HG03135 (cell line): ENCODE results near the gene MYH11.
"Not testable (repeated sequence)": the region's sequence is repeated elsewhere in the genome, so short reads cannot be mapped to it uniquely, and the experiment has no call there.

ENCODE experiments used
- ATAC-seq: cut with Tn5 transposase; IDR thresholded peaks from one replicate; pipeline ENCODE4 v1.9.1; 2021; ENCODE audit warnings: mild to moderate bottlenecking, moderate library complexity; ENCODE audit not compliant: unreplicated experiment

Gene MYH11

DNA sequence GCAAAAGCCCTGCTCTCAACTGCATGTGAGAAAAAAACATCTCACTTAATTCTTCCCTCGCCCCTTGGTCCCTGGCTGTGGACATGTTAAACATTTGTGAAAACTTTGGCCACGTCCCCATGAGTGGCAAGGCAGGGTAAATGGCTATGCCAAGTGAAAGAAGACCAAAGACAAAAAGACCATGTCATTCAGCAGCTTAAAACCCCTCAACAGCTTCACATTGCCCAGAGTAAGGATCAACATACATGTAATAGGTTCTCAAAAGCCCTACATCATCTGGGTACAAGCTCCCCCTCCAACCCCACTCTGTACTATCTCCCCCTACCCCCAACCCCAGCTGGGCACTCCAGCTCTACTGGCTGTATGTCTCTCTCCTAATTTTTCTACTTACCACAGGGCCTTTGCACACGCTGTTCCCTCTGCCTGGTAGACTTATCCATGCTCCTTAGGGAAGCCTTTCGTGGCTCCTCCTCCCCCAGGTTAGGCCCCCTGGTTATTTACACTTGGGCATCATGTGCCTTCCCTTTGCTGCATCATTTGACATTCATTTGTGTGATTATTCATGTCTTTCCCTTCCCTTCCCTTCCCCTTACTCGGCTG, 131.1 kb downstream of the MYH11 start:
- ATAC-seq, result no peak

DNA sequence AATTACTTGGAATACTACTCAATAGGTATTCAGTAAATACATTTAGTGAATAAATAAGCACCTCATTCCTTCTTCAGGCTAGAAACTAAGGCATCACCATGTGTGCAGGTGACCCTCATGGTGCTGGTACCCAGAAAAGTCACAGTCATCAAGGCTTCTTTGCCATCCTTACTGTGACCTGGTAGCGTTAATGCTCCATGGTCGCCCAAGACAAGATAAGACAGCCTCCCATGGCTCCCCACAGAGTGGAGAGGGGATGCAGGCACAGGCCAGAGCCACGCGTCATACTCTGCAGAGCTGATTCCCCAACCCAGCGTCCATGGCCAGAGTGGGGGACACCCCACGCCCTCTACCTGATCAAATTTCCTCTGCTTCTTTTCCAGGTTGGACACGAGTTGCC, 133.0 kb downstream of the MYH11 start:
- ATAC-seq, result no peak

DNA sequence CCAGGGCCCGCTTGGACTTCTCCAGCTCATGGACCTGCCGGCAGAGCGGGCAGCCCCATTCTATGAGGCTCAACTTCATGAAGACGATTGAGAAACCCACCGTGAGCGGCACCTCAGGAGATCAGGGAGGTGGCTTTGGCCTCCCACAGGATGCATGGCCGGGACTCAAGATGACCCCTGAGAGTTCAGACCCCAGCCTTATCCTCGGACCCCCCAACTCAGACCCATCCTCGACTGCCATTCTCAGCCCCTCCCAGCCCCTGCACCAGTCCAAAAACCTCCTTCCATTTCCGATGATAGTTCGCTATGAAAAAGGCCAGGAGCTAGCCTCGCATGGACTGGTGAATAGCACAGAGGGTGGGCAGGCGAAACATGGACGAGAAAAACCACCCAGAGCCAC, 135.8 kb downstream of the MYH11 start:
- no peak for ATAC-seq

DNA sequence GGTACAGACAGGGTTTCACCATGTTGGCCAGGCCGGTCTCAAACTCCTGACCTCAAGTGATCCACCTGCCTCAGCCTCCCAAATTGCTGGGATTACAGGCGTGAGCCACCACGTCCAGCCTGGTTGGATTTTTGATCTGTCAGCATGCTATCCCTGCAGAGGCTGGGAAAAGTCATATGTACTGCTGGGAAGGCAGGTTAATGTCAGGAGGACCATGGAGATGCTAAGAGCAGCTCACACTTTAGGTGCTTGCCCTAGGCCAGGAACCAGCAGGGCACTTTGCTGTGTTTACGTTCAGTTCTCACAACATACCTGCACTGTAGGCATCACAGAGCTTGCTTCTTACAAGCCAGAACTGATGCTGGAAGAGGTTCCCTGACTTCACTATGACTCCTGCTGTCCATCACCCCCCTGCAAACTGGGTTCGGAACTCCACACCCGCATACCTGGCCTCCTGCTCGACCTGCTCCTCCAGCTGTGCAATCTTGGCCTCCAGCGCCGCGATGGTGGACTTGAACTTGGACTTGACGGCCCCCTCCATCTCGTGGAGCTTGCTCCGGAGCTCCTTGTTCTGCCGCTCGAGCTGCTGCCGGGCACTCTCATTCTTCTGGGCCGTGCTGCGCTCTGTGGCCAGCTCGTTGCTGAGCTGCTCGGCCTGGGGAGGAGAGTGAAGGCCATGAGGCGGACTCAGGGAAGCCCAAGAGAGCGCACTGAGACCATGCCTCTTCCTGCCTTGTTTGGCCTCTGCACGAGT, 140.0 kb downstream of the MYH11 start:
- ATAC-seq, result no peak

DNA sequence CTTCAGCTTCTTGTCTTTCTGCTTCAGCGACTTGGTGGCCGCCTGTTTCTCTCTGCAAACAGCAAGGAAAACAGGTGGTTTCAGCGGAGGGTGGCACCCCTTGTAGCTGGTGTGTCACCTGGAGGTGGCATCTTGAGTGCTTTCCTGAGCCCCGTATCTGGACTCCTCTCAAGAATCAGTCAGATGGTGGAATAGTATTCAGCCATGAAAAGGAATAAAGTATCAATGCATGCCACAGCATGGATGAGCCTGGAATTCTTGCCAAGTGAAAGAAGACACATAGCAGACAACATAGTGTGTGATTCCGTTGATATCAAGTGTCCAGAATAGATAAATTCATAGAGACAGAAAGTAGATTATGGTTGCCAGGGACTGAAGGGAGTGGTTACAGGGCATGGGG, 141.6 kb downstream of the MYH11 start:
- no peak for ATAC-seq

DNA sequence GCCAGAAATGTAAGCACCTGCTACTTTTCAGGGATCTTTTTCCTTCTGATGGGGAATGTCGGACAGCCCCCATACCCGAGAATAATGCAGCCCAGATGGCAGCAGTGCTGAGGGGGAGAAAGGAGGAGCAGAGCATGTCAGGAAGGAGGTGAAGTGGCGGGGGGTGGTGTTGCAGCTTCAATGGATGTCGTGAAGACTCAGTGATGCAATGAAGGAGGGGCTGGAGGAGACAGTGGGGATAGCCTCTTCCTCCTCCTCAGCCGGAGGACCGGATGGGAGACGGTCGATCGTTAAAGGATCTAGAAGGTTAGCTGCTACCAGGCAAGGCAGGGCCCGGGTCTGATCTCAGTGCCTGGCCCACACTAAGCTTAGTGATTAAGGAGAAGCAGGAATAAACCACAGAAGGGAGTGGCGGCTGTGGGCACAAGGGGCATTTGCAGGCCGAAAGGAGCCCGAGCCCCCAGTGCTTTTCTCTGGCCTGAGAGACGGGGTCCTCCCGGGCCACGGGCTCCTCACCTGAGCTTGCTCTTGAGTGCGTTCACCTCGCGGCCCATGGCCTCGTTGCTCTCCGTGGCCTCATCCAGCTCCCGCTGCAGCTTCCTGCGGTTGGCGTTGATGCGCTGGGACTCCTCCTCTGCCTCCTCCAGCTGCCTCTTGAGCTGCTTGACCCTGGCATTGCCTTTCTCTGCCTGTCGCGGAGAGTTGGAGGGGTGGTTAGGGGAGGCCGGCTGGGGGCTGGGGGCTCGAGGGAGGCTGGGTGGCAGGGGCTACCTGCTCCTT, 142.2 kb downstream of the MYH11 start:
- ATAC-seq, result no peak

DNA sequence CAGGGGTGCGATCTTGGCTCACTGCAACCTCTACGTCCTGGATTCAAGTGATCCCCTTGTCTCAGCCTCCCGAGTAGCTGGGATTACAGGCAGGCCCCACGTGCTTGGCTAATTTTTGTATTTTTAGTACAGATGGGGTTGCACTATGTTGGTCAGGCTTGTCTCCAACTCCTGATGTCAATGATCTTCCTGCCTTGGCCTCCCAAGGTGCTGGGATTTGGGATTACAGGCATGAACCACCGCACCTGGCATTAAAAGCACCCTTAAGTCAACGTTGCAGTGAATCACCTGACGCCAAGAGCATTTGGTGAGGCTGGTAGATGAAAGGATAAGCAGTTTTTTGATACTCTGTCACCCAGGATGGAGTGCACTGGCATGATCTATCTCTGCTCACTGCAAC, 147.8 kb downstream of the MYH11 start:
- no peak for ATAC-seq

DNA sequence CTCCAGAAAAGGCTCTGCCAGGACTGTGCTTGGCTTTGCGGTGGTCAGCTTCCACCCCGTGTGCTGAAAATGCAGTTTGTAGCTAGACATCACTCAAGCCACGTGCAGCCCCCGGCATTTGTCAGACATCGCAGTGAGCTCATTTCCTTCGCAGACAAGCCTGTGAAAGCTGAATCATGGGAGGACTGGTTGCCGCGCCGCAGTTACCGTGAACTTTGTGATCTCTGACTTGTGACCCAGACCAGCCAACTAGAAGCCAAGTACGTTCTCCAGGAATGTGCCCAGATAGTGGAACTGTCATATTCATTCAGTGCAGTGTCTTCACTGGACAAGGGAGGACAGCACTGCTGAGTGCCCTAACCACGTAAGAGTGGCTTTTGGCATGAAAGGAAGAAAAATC, 148.7 kb downstream of the MYH11 start:
- ATAC-seq, result no peak

DNA sequence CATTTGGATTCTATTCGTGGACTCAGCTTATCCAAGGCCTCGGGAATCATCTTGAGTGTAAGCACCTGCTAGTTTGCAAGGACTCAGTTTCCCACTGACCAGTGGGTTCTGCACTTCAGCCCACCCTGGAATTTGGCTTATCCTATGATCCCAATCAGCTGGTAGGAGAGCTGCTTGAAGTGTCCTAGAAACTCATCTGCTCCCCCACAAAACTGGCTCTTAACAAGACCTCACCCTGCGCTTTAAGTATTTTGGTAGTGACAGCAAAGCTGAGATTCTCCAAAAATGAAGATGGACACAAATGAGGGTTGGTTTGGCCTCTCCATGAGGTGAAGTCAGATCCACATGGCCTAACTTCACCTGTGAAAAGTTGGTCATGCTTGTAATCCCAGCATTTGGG, 149.5 kb downstream of the MYH11 start:
- ATAC-seq, result no peak

DNA sequence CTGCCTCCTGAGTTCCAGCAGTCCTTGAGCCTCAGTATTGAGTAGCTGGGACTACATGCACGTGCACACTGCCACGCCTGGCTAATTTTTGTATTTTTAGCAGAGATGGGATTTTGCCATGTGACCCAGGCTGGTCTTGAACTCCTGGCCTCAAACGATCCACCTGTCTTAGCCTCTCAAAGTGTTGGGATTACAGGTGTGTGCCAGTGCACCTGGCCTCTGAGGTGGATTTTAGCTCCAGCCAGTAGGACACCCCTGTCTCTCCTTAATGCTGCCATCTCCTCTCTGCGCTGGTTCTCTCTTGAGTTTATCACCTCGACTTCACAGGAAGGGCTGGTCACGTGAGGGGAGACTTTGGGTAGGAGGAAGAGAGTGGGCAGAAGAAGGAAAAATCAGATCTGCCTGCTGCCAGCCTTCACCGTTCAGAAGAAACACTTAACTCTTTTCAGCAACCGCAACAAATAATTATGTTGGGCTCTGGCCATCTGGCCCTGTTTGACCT, 151.7 kb downstream of the MYH11 start:
- ATAC-seq, result no peak

DNA sequence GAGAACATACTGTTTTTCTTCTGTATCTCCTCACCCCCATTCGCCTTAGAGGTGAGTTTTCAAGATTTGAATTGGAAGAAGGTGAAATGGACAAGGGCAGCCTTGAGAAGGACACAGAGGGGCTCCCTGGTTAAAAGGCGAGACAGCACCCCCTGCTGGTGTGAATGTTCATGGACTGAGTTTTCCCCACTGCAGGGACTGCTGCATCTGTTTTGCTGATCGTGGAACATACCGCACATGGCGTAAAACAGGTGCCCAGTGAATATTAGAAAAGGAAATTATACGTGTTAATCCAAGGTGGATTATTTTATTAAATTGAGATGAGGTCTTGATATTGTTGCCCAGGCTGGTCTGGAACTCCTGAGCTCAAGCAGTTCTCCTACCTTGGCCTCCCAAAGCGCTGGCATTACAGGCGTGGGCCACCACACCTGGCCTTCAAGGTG, 152.3 kb downstream of the MYH11 start:
- no peak for ATAC-seq

DNA sequence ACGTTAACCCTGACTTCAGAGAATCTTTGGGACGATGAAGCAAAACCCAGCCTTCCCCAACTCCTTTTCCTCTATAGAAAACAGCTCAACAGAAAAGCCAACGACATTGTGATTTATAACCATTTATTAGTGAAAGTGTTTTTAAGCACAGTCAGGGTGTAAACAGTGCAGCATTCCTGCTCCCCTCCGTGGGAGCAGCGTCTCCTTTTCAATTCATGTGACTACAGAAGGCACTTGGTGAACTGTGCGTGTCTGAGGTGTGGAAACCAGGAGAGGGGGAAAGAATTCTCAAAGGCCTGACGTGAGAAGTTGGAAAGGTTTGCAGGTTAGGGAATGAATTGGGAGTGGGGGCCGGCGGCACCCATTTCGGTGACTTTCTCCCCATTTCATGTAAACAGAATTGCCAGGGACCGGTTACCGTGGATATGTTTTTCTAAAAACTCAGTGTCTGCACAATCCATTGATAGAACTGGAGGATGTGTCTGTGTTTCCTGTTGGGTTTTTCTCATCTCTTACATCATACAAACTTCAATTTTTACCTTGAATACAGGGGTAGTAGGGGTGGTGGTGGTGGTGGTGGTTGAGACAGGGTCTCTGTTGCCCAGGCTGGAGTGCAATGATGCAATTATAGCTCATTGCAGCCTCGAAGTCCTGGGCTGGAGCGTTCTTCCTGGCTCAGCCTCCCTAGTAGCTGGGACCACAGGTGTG, 153.6 kb downstream of the MYH11 start:
- ATAC-seq, result no peak

DNA sequence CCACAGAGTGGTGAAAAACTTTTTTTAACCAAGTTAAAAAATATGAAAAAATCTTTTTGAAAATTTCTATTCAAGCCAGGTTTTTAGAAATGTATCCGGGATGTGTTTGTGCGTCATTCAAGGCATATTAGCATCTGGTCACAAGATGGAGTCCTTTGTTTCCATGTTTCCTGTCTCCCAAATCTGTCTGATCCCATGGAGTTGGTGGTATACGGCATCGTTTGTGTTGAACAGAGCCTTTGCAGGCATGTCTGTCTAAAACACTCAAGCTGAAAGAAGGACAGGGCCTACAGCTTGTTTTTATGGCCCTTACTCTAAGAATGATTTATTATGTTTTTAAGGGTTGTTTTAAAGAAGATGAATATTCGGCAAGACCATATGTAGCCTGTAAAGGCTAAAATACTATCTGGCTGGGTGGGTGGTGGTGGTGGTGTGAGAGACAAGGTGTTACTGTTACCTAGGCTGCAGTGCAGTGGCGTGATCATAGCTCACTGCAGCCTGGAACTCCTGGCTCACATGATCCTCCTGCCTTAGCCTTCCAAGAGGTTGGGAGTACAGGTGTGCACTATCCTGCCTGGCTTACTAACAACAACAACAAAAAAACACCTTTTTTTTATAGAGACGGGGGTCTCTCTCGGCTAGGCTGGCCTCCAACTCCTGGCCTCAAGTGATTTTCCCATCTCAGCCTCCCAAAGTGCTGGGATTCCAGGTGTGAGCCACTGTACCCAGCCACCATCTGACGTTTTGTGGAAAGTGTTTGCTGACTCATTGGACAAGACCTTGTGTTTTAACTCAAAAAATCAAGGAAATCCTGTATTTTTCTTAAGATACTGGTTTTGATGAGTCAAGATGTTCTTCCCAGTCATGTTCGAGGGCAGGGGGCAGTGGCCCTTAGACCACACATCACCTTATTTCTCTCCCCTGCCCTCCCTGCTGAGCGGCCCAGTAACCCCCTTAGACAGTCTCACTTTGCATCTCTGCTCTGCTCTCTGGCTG, 154.6 kb downstream of the MYH11 start:
- ATAC-seq, result no peak

DNA sequence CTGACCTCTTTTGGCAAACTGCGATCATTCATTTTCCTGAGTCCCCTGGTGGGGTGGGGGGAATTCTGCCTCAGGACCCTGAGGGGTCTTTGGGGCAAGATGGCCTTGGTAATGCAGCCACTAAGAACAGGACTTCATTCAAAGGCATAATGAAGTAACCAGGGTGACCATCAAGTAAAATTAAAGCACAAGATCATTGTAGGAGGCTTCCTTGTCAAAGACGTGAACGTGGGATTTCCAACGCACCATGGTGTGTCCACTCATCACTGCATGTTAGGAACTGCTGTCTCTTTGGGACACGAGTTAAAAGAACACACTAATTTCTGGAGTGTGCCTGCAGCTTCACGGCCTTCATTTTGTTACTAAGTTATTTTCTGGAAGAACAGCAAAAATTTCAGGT, 155.5 kb downstream of the MYH11 start:
- ATAC-seq, result no peak

DNA sequence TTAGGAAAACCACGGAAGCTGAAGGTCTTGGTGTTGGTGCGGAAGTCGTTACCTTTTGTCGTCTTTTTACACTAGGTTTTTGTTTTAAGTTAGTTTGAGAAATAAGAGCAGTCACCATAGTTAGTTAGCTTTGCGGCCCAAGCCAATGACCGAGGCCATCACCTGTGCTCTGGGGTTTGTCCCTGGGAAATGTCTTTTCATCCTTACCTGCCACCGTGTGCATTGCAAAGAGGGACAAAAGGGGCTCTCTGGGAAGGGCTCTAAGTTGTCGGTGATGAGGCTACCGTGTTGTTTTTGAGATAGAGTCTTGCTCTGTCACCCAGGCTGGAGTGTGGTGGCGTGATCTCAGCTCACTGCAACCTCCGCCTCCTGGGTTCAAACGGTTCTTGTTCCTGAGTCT, 157.0 kb downstream of the MYH11 start:
- ATAC-seq, result no peak

DNA sequence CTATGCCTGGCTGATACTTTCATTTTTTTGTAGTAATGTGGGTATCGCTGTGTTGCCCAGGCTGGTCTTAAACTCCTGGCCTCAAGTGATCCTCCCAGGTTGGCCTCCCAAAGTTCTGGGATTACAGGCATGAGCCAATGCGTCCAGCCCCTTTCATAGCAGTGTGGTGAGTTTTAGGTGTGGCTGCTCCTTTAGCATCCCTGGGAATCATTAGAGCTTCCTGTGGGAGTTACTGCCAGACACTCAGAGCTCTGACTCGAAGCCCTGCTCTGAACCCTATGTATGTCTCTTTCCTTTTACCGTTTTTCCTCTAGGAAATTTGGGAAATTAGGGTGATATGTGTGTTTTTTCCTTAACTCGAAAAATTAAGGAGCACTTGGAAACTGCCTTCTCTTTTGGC, 162.3 kb downstream of the MYH11 start:
- ATAC-seq, result no peak

DNA sequence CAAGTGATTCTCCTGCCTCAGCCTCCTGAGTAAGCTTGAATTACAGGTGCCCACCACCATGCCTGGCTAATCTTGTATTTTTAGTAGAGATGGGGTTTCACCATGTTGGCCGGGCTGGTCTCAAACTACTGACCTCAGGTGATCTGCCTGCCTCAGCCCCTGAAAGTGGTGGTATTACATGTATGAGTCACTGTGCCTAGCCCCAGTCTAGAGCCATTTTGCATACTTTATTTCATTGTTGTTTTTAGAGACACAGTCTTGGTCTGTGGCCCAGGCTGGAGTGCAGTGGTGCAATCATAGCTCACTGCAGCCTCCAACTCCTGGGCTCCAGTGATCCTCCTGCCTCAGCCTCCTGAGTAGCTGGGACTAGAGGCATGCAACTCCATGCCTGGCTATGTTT, 164.3 kb downstream of the MYH11 start:
- ATAC-seq, result not testable (repeated sequence)

DNA sequence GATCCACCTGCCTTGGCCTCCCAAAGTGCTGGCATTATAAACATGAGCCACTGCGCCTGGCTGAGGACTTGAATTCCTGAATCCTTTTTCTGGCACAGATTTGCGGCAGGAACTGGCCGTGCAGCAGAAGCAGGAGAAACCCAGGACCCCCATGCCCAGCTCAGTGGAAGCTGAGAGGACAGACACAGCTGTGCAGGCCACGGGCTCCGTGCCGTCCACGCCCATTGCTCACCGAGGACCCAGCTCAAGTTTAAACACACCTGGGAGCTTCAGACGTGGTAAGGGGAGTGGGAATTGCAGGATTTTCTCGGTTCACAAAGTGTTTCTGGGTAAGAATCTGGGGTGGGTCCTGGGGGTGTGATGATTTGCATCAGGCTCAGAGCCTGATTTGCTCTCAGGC, 165.8 kb downstream of the MYH11 start:
- ATAC-seq, result no peak

DNA sequence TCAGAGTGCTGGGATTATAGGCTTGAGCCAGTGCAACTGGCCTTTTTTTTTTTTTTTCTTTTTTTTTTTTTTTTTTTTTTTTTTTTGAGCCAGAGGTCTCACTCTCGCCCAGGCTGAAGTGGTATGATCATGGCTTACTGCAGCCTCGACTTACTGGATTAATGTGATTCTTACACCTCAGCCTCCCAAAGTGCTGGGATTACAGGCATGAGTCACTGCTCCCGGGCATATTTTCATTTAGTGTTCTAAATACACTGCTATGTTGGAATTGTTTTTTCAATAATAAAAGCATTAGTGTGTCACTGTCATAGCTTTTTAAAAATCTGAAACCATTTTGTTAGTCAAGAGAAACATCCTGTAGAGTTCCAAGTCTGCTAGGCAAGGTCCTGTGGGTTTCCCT, 166.5 kb downstream of the MYH11 start:
- no peak for ATAC-seq

DNA sequence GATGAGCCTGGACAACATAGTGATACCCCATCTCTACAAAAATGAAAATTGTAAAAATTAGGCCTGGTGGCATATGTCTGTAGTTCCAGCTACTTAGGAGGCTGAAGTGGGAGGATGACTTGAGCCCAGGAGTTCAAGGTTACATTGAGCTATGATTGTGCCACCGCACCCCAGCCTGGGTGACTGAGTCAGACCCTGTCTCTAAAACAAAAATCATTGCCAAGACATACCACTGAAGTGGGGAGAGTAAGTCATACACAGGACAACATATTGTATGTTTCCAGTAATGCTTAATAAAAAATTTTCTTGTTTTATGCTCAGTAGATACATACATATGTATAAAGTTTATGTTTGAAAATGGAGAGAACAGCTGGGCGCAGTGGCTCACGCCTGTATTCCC, 167.5 kb downstream of the MYH11 start:
- no peak for ATAC-seq
